ENCODE measurements around the gene ZSCAN16. TPM values are rescaled to one million over a fixed set of nuclear protein-coding genes. Genes with fewer than 3 reads are reported as not detected.
A peak's percentile ranks its signal among the peaks of the same experiment; 100 is the strongest.
"Not testable (repeated sequence)": the region's sequence is repeated elsewhere in the genome, so short reads cannot be mapped to it uniquely, and the experiment has no call there.

Gene ZSCAN16
- 1 to 10 TPM; 3.8 to 4.7 (median 3.9) TPM for total RNA-seq

- Mint-ChIP-seq H3K4me3 (peak within 1 kb of the TSS; percentile 96), H3K27me3 (ENCODE audit: low read depth) (no peaks in the 10 kb centered on the region), H3K4me1 (ENCODE audit: low read depth) (peaks cover 47% of the 10 kb centered on the region), H3K9me3 (no peaks in the 10 kb centered on the region), H3K36me3 (ENCODE audit: insufficient read depth) (peaks cover 32% of the 10 kb centered on the region)
- DNase-seq: peak; percentile 58
- ATAC-seq: peak; percentile 99
These were observed at the start of gene ZSCAN16 for GRCh38 chr6:28124350-28124970. ZSCAN16 (plus strand) TSS chr6:28124609; CDS start chr6:28125444, 835 bp downstream.

GRCh38 chr6:28078050-28078449 is 46.4 kb upstream of the ZSCAN16 start:
- H3K9me3 Mint-ChIP-seq: no peaks in the 10 kb centered on the region
- H3K4me1 Mint-ChIP-seq (ENCODE audit: low read depth): peaks cover 23% of the 10 kb centered on the region

GRCh38 chr6:28078836-28079235 is 45.6 kb upstream of the ZSCAN16 start:
- Mint-ChIP-seq H3K36me3 (ENCODE audit: insufficient read depth) (peaks cover 8% of the 10 kb centered on the region), H3K27me3 (ENCODE audit: low read depth) (peaks cover 1% of the 10 kb centered on the region), H3K9me3 (no peaks in the 10 kb centered on the region), H3K4me3 (peak overlapping the region; percentile 97), H3K4me1 (ENCODE audit: low read depth) (peaks cover 31% of the 10 kb centered on the region)
- ATAC-seq: no peak
- DNase-seq: no peak

More at GRCh38 chr6:28078050-28078449, 46.4 kb upstream of the ZSCAN16 start:
- H3K4me3 Mint-ChIP-seq: no peak overlapping the region
- DNase-seq (no peak), ATAC-seq (no peak)
- H3K36me3 Mint-ChIP-seq (ENCODE audit: insufficient read depth): peaks cover under 1% of the 10 kb centered on the region
- peaks cover 6% of the 10 kb centered on the region for H3K27me3 Mint-ChIP-seq (ENCODE audit: low read depth)

GRCh38 chr6:28080381-28080630 is 44.1 kb upstream of the ZSCAN16 start, which contains the start of gene ZNF165:
ZNF165 (plus strand) TSS chr6:28080568; CDS start chr6:28085481, 4,913 bp downstream.
- not testable (repeated sequence) for DNase-seq; H3K27me3 Mint-ChIP-seq (ENCODE audit: low read depth); H3K9me3 Mint-ChIP-seq
- Mint-ChIP-seq H3K4me3 (peak within 1 kb of the TSS; percentile 97), H3K4me1 (ENCODE audit: low read depth) (peaks cover 31% of the 10 kb centered on the region), H3K36me3 (ENCODE audit: insufficient read depth) (peaks cover 13% of the 10 kb centered on the region)
- peak; percentile 1 to 19 for ATAC-seq

- DNase-seq (peak; percentile 88), ATAC-seq (peak; percentile 83 to 85)
- H3K4me1 Mint-ChIP-seq (ENCODE audit: low read depth): peaks cover 31% of the 10 kb centered on the region
- peaks cover 19% of the 10 kb centered on the region for H3K36me3 Mint-ChIP-seq (ENCODE audit: insufficient read depth)
- H3K9me3 Mint-ChIP-seq: no peaks in the 10 kb centered on the region
- no peaks in the 10 kb centered on the region for H3K27me3 Mint-ChIP-seq (ENCODE audit: low read depth)
- H3K4me3 Mint-ChIP-seq: peak overlapping the region; percentile 97
These were observed 43.6 kb upstream of the ZSCAN16 start for GRCh38 chr6:28080631-28081485.

GRCh38 chr6:28081486-28081751 is 43.0 kb upstream of the ZSCAN16 start:
- Mint-ChIP-seq H3K36me3 (ENCODE audit: insufficient read depth) (peaks cover 24% of the 10 kb centered on the region), H3K27me3 (ENCODE audit: low read depth) (no peaks in the 10 kb centered on the region), H3K4me3 (peak overlapping the region; percentile 97), H3K9me3 (no peaks in the 10 kb centered on the region), H3K4me1 (ENCODE audit: low read depth) (peaks cover 31% of the 10 kb centered on the region)
- DNase-seq: peak; percentile 8
- peak in 1 of 2 donors; percentile 25 for ATAC-seq

- H3K27me3 Mint-ChIP-seq (ENCODE audit: low read depth): no peaks in the 10 kb centered on the region
- ATAC-seq: no peak
- peaks cover 31% of the 10 kb centered on the region for H3K4me1 Mint-ChIP-seq (ENCODE audit: low read depth)
- no peak for DNase-seq
- H3K4me3 Mint-ChIP-seq: no peak overlapping the region
- H3K36me3 Mint-ChIP-seq (ENCODE audit: insufficient read depth): peaks cover 33% of the 10 kb centered on the region
- H3K9me3 Mint-ChIP-seq: peaks cover 6% of the 10 kb centered on the region
These were observed 41.5 kb upstream of the ZSCAN16 start for GRCh38 chr6:28082939-28083338.

- no peak for ATAC-seq
- DNase-seq: no peak
- H3K27me3 Mint-ChIP-seq (ENCODE audit: low read depth): peaks cover 2% of the 10 kb centered on the region
- H3K4me3 Mint-ChIP-seq: no peak overlapping the region
- peaks cover 47% of the 10 kb centered on the region for H3K36me3 Mint-ChIP-seq (ENCODE audit: insufficient read depth)
- peaks cover 1% of the 10 kb centered on the region for H3K4me1 Mint-ChIP-seq (ENCODE audit: low read depth)
- peaks cover 34% of the 10 kb centered on the region for H3K9me3 Mint-ChIP-seq
These were observed 35.4 kb upstream of the ZSCAN16 start for GRCh38 chr6:28089054-28089453.

GRCh38 chr6:28090917-28091586 is 33.4 kb upstream of the ZSCAN16 start:
- ATAC-seq (peak in 1 of 2 donors; percentile 38), DNase-seq (no peak)
- no peak overlapping the region for H3K4me3 Mint-ChIP-seq
- peaks cover 38% of the 10 kb centered on the region for H3K36me3 Mint-ChIP-seq (ENCODE audit: insufficient read depth)
- H3K27me3 Mint-ChIP-seq (ENCODE audit: low read depth): peaks cover 5% of the 10 kb centered on the region
- peaks cover 1% of the 10 kb centered on the region for H3K4me1 Mint-ChIP-seq (ENCODE audit: low read depth)
- peaks cover 34% of the 10 kb centered on the region for H3K9me3 Mint-ChIP-seq

GRCh38 chr6:28102222-28102621 is 22.2 kb upstream of the ZSCAN16 start:
- DNase-seq; ATAC-seq; H3K4me3 Mint-ChIP-seq; H3K4me1 Mint-ChIP-seq (ENCODE audit: low read depth); H3K9me3 Mint-ChIP-seq; H3K36me3 Mint-ChIP-seq (ENCODE audit: insufficient read depth): not testable (repeated sequence)
- peaks cover 18% of the 10 kb centered on the region for H3K27me3 Mint-ChIP-seq (ENCODE audit: low read depth)

- not testable (repeated sequence) for ATAC-seq; H3K4me1 Mint-ChIP-seq (ENCODE audit: low read depth); H3K9me3 Mint-ChIP-seq; H3K36me3 Mint-ChIP-seq (ENCODE audit: insufficient read depth); DNase-seq
- peak overlapping the region; percentile 61 for H3K4me3 Mint-ChIP-seq
- H3K27me3 Mint-ChIP-seq (ENCODE audit: low read depth): peaks cover 18% of the 10 kb centered on the region
These were observed 21.7 kb upstream of the ZSCAN16 start for GRCh38 chr6:28102699-28103098.

GRCh38 chr6:28104392-28105244 is 19.8 kb upstream of the ZSCAN16 start:
- H3K4me3 Mint-ChIP-seq: peak overlapping the region; percentile 83
- peaks cover 6% of the 10 kb centered on the region for H3K9me3 Mint-ChIP-seq
- peak; percentile 75 for DNase-seq
- ATAC-seq: peak; percentile 100
- peaks cover 6% of the 10 kb centered on the region for H3K4me1 Mint-ChIP-seq (ENCODE audit: low read depth)
- H3K27me3 Mint-ChIP-seq (ENCODE audit: low read depth): peaks cover 13% of the 10 kb centered on the region
- peaks cover 1% of the 10 kb centered on the region for H3K36me3 Mint-ChIP-seq (ENCODE audit: insufficient read depth)

GRCh38 chr6:28105245-28105639 is 19.2 kb upstream of the ZSCAN16 start:
- Mint-ChIP-seq H3K4me1 (ENCODE audit: low read depth) (peaks cover 6% of the 10 kb centered on the region), H3K36me3 (ENCODE audit: insufficient read depth) (peaks cover 1% of the 10 kb centered on the region), H3K9me3 (peaks cover 6% of the 10 kb centered on the region), H3K27me3 (ENCODE audit: low read depth) (peaks cover 7% of the 10 kb centered on the region), H3K4me3 (peak overlapping the region; percentile 83)
- ATAC-seq: no peak
- DNase-seq: no peak

- Mint-ChIP-seq H3K4me3 (no peak overlapping the region), H3K4me1 (ENCODE audit: low read depth) (peaks cover 6% of the 10 kb centered on the region), H3K27me3 (ENCODE audit: low read depth) (peaks cover 3% of the 10 kb centered on the region), H3K9me3 (peaks cover 4% of the 10 kb centered on the region), H3K36me3 (ENCODE audit: insufficient read depth) (no peaks in the 10 kb centered on the region)
- ATAC-seq: no peak
- DNase-seq: no peak
These were observed 16.9 kb upstream of the ZSCAN16 start for GRCh38 chr6:28107506-28107905.

Data from activated T-cell treated with anti-CD3 and anti-CD28 coated beads, Interleukin-2, amount 50 U/mL, for 4 hours (primary cell).